HG03039 (cell line): ENCODE data around the gene MRPS2.

ENCODE experiments used
- ATAC-seq: cut with Tn5 transposase; IDR thresholded peaks from one replicate; pipeline ENCODE4 v1.9.1; 2021; ENCODE audit warnings: mild to moderate bottlenecking, moderate library complexity; ENCODE audit not compliant: unreplicated experiment

Gene MRPS2

GRCh38 chr9:135551031-135551430 lies 50.5 kb downstream of the MRPS2 start:
- no peak for ATAC-seq

GRCh38 chr9:135551456-135551855 lies 51.0 kb downstream of the MRPS2 start:
- ATAC-seq: no peak

- ATAC-seq: no peak
Observed at GRCh38 chr9:135552021-135552697, 51.7 kb downstream of the MRPS2 start.

GRCh38 chr9:135552698-135553171 lies 52.3 kb downstream of the MRPS2 start:
- no peak for ATAC-seq
